AG10803 (cell line): ENCODE measurements around the gene GLIPR2.
"Not testable (repeated sequence)": the region's sequence is repeated elsewhere in the genome, so short reads cannot be mapped to it uniquely, and the experiment has no call there.

ENCODE experiments used
- DNase-seq: peaks from one replicate; pipeline ENCODE4 v3.0.0; 2010; ENCODE audit warnings: low read depth
- H3K4me3 ChIP-seq: 2 replicates; pipeline ENCODE4 v1.5.1; 2011; ENCODE audit warnings: mild to moderate bottlenecking, low read length, control low read depth
- TF ChIP-seq, protein P1 (sequence below): conservative IDR thresholded peaks from 2 replicates; pipeline ENCODE4 v1.5.1; 2011; ENCODE audit warnings: mild to moderate bottlenecking, low read length, control low read depth, inconsistent platforms

Gene GLIPR2

GRCh38 chr9:36136272-36136893, at the start of gene GLIPR2:
Gene GLIPR2, plus strand, starts transcription at chr9:36136733. Its CDS starts 46 bp downstream, at chr9:36136779.
- DNase-seq: peak; percentile 64
- peak within 1 kb of the TSS; percentile 75 for H3K4me3 ChIP-seq
- TF ChIP-seq, protein P1, sequence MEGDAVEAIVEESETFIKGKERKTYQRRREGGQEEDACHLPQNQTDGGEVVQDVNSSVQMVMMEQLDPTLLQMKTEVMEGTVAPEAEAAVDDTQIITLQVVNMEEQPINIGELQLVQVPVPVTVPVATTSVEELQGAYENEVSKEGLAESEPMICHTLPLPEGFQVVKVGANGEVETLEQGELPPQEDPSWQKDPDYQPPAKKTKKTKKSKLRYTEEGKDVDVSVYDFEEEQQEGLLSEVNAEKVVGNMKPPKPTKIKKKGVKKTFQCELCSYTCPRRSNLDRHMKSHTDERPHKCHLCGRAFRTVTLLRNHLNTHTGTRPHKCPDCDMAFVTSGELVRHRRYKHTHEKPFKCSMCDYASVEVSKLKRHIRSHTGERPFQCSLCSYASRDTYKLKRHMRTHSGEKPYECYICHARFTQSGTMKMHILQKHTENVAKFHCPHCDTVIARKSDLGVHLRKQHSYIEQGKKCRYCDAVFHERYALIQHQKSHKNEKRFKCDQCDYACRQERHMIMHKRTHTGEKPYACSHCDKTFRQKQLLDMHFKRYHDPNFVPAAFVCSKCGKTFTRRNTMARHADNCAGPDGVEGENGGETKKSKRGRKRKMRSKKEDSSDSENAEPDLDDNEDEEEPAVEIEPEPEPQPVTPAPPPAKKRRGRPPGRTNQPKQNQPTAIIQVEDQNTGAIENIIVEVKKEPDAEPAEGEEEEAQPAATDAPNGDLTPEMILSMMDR: no peak

DNA sequence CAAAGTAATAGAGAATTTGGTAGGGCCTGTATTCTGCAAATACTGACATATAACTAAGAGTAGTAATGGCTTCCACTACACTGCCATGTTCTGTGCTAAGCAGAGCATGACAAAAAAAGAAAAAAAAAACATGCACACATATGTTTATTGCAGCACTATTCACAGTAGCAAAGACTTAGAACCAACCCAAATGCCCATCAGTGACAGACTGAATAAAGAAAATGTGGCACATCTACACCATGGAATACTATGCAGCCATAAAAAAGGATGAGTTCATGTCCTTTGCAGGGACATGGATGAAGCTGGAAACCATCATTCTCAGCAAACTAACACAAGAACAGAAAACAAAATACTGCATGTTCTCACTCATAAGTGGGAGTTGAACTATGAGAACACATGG, 49.5 kb upstream of the GLIPR2 start:
- H3K4me3 ChIP-seq, DNase-seq: not testable (repeated sequence)

DNA sequence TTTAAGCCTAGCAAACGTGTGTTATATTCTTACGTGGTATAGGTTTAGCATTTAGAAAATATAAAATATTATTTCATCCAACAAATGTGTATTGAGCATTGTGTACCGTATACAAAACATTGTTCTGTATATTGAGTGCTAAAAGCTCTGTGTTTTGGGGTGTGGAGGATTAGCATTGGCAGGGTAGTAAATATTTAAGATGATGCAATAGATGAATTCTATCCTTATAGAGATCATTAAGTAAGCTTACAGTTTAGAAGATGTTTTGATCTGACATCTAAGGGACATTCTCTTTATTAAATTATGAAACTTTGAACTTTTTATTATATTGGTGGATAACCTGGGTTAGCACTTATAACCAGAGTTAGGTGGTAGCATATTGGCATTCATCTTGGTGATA, 48.5 kb upstream of the GLIPR2 start:
- H3K4me3 ChIP-seq: no peak overlapping the region
- no peak for DNase-seq
- TF ChIP-seq, protein P1: no peak

GRCh38 chr9:36091026-36091953, 45.2 kb upstream of the GLIPR2 start:
- DNase-seq: peak; percentile 82
- TF ChIP-seq, protein P1: no peak; the same call in 1 of the 2 replicates
- H3K4me3 ChIP-seq: no peak overlapping the region

- H3K4me3 ChIP-seq: no peak overlapping the region
- TF ChIP-seq, protein P1: no peak
- no peak for DNase-seq
These were observed 44.5 kb upstream of the GLIPR2 start for GRCh38 chr9:36092014-36092413.

DNA sequence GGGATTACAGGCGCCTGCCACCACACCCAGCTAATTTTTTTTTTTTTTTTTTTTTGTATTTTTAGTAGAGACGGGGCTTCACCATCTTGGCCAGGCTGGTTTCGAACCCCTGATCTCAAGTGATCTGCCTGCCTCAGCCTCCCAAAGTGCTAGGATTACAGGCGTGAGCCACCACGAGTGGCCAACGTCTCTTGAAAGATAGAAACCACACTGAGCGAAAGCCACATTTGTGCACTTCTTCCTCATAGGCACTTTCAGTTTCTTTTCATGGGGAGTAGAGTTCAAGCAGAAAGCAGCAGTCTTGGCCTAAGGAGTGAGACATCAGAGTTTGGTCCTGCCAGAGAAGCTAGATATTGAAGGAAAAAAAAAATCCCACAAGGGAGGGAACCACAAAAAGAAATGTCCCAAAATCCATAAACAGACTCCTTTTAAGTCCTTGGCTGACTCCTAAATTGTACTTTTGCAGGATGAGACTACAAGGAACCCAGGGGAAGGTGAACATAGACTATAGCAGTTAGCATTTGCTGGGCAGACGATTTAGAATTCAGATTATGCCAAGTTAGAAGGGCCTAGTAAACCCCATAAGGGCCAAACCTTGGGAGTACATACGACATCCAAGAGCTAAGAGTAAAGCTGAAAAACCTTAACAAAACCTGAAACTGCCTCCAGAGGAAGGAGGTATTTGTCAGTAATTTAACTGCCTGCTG, 43.9 kb upstream of the GLIPR2 start:
- DNase-seq: no peak
- no peak overlapping the region for H3K4me3 ChIP-seq
- TF ChIP-seq, protein P1: no peak

- TF ChIP-seq, protein P1: no peak
- no peak overlapping the region for H3K4me3 ChIP-seq
- no peak for DNase-seq
These were observed 43.1 kb upstream of the GLIPR2 start for GRCh38 chr9:36093384-36093783.
